HG03095 (cell line): ENCODE data around the gene ASPHD1.
"Not testable (repeated sequence)": the region's sequence is repeated elsewhere in the genome, so short reads cannot be mapped to it uniquely, and the experiment has no call there.

Experiments used
- ATAC-seq: cut with Tn5 transposase; IDR thresholded peaks from one replicate; pipeline ENCODE4 v1.9.1; 2021; ENCODE audit warnings: moderate library complexity; ENCODE audit not compliant: unreplicated experiment

ASPHD1 gene

DNA sequence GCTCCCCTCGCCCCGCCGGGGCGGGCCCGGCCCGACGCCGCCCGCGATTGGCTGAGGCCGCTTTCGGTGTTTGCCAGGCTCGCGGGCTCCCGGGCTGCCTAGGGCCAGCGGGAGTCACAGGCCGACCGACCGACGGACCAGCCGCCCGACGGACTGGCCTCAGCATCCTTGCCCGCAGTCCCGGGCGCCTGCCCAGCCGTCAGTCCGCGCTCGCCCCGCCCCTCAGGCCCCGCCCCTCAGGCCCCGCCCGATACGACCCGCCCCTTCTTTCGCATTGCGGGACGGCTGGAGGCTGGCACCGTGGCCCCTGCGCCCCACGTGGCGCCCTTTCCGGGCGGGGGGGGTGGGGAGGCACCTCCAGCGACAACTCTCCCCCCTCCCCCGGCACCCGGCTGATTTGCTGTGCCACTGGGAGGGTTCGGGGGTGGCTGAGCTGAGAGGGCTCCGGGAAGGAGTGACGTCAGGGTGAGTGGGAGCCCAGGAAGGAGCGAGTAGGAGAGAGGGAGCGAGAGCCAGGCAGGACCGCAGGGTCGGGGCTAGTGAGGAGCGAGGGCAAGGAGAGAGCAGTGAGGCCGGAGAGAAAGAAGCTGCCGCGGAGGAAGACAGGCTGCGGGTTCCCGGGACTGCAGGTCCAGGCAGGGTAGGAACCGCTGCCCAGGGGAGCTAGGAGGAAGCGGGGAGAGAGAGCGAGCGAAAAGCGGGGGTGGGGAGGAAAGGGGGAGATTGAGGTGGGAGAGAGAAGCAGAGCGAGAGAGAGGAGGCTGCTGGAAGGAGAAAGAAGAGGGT is at the start of gene ASPHD1:
TSS of gene ASPHD1 (plus strand) at position 387 of the 786 bp plus-strand sequence. CDS start 484 bp downstream, outside the sequence.
- ATAC-seq: no peak

DNA sequence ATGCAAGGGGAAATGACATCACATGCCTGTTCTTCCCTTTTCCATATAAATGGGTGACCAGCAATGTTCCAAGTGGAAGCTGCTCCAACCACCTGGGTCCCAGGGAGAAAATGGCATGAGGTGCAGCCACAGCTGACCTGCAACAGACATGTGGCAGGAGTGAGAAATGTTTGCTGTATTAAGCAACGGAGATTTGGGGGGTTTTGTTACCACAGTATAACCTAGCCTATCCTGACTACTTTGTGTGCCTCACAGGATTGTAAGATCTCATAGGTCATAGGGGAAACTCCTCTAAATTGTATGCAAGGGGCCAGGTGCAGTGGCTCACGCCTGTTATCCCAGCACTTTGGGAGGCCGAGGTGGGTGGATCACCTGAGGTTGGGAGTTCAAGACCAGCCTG is 49.3 kb upstream of the ASPHD1 start:
- ATAC-seq: no peak

DNA sequence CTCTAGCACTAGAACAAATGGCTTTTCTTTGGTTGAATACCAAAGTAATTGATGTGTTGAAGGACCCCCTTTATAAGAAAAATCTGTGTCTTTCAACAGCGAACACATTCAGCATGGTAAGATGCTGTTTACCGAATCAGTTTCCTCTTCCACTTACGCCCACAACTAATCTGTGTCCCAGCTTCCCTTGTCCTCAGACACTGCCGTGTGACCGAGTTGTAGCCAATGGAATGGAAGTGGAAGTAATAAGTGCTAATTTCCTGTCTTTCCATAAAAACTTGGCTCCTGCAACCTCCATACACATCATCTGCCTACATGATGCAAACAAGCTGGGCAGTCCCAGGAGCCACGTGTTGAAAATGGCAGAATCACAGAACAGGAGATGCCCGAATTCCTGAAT is 47.6 kb upstream of the ASPHD1 start:
- no peak for ATAC-seq

- ATAC-seq: no peak
Observed at GRCh38 chr16:29854520-29855100, 45.7 kb upstream of the ASPHD1 start.

- ATAC-seq: no peak
Observed at GRCh38 chr16:29857133-29857760, 43.0 kb upstream of the ASPHD1 start.

DNA sequence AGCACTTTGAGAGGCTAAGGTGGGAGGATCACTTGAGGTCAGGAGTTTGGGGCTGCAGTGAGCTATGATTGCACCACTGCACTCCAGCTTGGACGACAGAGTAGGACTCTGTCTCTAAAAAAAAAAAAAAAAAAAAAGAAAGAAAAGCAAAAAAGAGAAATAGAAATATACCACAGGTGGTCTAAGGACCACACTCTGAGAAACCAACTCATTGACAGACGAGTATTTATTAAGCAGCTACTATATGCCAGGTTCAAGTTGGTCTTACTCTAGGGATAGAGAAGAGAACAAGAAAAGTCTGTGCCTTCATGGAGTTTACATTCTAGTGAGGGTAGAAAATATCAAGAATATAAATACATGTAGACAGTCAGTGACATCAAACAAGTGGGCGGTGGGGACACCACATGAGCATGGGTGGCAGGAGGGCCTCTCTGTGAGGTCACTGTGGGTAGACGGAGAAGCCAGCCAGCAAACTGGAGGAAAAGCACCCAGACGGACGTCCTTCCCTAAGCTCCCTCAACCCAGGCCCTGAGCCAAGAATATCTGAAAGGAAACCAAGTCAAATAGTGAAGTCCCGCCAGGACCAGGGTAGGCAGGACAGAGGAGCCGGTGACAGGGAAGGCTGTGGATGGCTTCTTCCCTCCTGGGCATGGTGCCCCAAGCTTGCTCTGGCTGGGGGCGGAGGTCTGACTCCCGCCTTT is 42.0 kb upstream of the ASPHD1 start:
- ATAC-seq: no peak

DNA sequence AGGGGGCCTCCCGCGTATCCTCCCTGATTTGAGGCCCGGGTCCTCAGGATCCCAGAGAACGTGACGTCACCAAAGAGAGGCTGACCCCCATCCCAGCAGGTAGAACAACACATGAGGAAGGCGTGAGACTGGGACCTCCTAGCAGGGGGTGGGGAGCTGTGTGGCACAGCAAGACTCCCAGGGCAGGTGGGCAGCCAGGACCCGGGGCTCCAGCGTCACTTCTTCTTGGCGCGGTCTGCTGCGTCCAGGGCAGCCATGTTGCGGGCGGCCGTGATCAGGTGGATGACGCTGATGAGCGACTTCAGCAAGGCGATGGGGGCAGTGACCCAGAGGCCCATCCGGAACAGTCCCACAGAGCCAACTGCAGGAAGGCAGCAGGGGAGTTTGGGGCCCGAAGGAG is 41.3 kb upstream of the ASPHD1 start:
- ATAC-seq: no peak

DNA sequence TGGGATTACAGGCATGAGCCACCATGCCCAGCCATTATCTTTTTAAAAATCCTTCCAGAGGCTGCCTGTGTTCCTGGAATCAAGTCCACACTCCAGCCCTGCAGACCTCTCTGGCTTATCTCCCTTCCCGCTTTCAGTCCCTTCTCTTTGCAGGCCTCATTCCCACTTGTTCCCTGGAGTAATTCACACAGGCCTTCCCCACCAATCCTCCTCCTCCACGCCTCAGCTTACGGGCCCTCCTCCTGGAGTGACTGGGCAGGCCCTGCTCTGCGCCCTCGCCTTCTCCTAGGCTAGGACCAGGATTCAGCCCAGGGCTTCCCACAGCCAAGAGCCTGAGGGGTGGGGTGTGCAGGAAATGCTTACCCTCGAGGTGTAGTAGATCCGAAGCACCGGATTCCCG is 40.1 kb upstream of the ASPHD1 start:
- no peak for ATAC-seq

GRCh38 chr16:29862383-29862883 is 37.9 kb upstream of the ASPHD1 start:
- no peak for ATAC-seq

DNA sequence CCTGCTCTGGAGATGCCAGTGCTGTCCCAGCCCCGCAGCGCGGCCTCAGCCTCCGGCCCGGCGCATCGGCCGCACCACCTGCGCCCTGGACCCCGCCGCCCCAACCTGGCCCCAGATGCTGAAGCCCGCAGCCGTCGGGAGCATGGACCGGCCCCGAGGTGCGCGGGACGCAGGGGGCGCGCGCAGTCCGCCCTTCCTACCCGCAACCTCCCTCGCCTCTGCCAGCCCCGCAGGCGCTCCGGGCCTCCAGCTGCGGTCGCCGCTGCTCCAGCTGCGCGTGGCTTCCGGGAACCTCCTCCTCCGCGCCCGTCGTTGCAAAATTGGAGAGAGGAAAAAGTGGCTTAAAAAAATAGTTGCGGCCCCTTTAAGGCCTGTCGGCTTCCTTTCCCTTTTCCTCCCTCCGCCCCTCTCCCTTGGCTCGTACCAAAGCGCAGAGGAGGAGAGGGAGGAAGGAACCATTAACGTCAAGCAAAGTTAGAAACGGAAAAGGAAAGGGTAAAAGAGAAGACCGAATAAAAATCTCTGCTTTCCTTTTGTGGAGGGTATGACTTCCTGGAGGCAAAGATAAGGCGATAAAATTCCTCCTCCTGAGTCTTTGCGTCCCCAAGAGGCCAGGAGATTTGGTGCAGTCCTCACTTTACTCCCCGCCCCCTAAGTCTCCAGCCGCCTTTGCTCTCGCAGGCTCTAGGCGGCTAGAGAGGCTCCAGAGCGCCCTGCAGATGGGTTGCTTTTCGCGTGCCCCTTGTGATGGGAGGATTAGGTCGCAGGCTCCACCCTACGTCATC is 37.2 kb upstream of the ASPHD1 start, which contains the start of gene CDIPT:
TSS of gene CDIPT (minus strand) at position 343 of the 785 bp plus-strand sequence. CDS start 369 bp downstream, outside the sequence.
- ATAC-seq: peak; percentile 84

GRCh38 chr16:29863669-29863984 is 36.7 kb upstream of the ASPHD1 start:
- ATAC-seq: no peak

DNA sequence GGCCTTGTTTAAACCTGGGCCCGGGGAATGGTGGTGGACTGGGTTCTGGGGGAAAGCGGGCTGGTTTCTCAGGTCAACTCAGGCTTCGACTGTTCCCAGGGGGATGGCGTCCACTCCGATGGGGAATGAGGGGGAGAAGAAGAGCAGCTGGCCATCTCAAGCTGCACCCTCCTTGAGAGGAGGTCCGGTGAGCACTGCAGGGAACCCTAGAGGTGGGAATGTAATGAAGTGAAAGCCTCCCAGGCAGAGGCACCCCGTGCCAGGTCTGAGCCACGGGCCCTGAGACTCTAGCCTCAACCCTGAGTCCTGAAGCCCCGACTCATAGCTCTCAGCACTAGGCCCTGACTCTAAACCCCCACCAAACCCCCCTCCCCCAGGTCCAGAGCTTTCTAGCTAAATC is 36.1 kb upstream of the ASPHD1 start:
- ATAC-seq: no peak

GRCh38 chr16:29868396-29869009 is 31.8 kb upstream of the ASPHD1 start:
- ATAC-seq: no peak

DNA sequence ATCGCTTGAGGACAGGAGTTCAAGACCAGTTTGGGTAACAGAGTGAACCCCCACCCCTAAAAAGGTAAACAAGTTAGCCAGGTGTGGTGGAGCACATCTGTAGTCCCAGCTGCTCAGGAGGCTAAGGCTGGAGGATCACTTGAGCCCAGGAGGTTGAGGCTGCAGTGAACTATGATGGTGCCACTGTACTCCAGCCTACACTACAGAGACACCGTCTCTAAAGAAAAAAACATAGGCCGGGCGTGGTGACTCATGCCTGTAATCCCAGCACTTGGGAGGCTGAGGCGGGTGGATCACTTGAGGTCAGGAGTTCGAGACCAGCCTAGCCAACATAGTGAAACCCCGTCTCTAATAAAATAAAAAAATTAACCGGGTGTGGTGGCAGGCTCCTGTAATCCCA is 31.2 kb upstream of the ASPHD1 start:
- ATAC-seq: not testable (repeated sequence)

GRCh38 chr16:29871822-29872546 is 28.3 kb upstream of the ASPHD1 start:
- ATAC-seq: no peak

GRCh38 chr16:29873319-29873718 is 27.0 kb upstream of the ASPHD1 start:
- ATAC-seq: no peak

GRCh38 chr16:29875206-29875605 is 25.1 kb upstream of the ASPHD1 start:
- ATAC-seq: no peak

- no peak for ATAC-seq
Observed at GRCh38 chr16:29876217-29876593, 24.1 kb upstream of the ASPHD1 start.

DNA sequence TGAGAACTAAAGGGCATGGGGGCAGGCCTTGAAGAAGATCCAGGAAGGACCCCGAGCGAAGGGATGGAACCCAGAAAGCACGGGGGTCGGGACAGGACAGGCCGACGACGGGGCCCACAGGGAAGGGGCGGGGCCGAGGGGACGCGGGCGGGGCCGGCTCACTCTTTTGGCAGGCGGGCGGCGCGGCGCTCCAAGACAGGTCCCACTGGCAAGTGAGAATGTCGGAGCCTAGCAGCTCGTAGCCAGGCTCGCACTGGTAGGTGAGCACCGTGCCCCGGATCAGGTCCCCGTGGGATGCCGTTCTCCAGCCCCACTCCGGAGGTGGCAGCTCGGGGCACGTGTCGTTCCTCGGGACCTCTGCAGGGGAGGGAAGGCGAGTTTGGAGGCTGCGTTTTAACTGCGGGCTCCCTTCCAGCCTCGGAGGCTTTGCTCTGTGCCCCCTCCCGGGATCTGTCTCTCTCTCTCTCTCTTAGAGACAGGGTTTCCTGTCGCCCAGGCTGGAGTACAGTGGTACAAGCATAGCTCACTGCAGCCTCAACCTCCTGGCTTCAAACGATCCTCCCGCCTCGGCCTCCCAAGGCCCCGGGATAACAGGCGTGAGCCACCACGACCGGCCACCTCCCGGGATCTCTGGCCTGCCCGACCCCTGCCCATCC is 23.6 kb upstream of the ASPHD1 start:
- ATAC-seq: no peak
